NCI-H2196 treated with DMSO at 0.1 percent for 48 hours (cell line): ENCODE data around the gene PMPCA.
A peak's percentile ranks its signal among the peaks of the same experiment; 100 is the strongest.

Experiments used
- DNase-seq: peaks from one replicate; lab custom pipeline; 2025; ENCODE audit not compliant: unreplicated experiment; lab: John Stamatoyannopoulos, UW

The PMPCA gene

GRCh38 chr9:136372561-136373299 is 37.7 kb upstream of the PMPCA start:
- peak; percentile 44 for DNase-seq

- DNase-seq, result no peak
Measured at GRCh38 chr9:136373300-136374182, 36.9 kb upstream of the PMPCA start, which contains the start of gene CARD9. CARD9 (minus strand) TSS chr9:136373669; CDS start chr9:136372078, 1,591 bp downstream.

GRCh38 chr9:136374183-136374575 is 36.3 kb upstream of the PMPCA start:
- no peak for DNase-seq

GRCh38 chr9:136375096-136375495 is 35.4 kb upstream of the PMPCA start:
- no peak for DNase-seq

DNA sequence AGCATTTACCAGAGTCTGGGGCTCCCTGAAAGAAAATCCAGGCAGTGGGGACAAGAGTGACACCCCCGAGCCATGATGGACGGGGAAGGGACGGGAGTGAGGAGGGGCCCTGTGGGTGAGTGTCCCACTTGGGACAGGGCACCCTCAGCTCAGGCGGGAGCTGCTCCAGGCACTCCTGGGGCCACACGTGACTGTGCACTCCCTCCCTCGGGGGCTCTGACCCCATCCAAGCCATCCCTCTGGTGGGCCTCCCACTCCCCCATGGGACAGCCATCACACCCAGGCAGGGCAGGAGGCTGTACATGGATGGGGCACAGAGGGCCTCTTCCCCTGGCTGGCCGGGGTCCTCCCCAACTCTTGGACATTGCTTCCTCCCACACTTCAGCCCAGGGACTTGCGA is 34.0 kb upstream of the PMPCA start:
- no peak for DNase-seq

- no peak for DNase-seq
Measured at GRCh38 chr9:136377341-136378169, 32.9 kb upstream of the PMPCA start.

DNA sequence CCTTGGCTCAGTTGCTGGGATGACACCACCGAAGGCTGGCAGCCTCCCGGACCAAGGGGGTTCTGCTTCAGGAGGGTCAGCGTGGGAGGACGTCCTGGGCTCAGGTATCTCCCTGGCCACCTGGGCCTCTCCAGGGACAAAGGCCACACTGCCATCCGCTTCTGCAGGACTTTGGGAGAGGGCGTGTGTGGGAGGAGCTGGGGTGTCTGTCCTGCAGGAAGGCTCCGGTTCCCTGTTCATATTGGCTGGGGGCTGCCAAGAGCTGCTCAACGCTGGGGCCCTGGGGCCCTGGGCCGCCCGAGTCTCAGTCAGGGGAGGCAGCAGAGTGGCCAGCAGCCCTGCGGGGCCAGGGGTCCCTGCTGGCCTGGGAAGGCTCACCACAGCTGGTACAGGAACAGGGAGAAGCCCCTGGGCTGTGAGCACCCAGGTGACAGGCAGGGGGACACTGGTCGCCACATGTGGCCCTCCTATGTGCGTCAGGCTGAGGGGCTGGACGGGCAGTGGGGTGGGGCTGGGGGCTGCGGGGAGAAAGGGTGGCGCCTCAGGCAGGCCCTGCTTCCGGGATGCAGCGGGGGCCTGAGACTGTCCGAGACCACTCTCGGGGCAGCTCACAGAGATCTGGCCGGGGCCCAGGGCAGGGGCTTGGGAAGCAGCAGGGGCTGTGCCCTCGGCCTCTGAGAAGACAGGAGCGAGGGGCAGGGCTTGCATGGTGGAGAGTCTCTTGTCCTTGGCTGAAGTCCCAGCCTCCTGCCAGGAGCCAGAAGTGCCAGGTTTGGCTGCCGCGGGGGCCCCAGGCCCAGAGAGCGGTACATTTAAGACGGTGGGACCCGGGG is 32.1 kb upstream of the PMPCA start:
- DNase-seq, result no peak

GRCh38 chr9:136379003-136379287 is 31.5 kb upstream of the PMPCA start:
- DNase-seq, result no peak

DNA sequence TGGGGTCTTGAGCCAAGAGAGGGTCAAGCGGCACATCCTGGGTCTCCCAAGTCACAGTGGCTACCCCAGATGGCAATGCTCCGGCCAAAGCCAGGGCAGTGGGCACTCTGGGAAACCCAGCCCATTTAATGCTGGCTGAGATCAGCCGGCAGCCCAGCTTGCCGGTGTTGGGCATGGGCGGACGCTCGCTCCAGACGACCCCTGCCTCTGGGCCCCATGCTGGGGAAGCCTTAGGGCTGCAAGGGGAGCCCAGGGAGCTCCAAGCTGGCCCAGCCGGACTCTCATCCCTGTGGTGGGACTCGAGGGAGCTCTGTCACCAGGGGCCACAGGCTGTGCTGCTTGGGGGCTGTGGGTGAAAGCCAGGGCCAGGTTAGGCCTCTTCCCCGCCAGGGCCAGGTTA is 31.1 kb upstream of the PMPCA start:
- no peak for DNase-seq

GRCh38 chr9:136379891-136380290 is 30.6 kb upstream of the PMPCA start:
- no peak for DNase-seq

DNA sequence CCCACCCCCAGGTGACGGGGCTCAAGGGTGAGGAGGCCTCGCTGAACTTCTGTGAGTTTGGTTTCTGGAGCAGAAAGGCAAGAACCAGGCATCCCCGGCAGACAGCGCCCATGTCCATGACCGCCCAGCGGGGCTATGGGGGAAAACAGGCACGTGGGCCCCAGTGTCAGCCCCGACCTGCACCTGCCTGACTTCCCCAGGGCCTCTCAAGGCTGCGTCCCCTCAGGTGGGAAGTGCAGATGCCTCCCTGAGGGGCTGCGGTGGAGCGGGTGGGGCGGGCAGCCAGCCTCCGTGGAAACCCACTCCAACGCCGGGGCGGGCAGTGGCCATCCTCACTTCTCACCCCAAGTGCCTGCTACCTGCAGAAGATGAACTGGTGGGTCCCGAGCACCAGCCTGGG is 30.1 kb upstream of the PMPCA start:
- no peak for DNase-seq

DNA sequence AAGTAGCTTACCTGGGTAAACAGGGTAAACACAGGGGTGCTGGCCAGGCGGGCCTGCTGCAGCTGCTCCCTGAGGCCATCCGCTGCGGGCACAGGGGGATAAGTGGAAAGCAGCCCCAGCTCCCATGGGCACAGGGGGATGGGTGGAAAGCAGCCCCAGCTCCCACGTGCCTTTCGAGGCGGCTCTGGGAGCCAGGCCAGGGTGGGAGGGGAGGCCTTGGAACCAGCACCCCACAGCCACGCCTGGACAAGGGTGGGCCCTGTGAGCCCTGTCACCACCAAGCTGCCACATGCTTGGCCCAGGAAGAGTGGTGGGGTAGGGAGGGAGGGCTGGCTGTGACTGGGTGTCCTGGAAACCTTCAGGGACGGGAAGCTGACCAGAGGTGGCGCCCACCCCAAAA is 29.1 kb upstream of the PMPCA start:
- no peak for DNase-seq

DNA sequence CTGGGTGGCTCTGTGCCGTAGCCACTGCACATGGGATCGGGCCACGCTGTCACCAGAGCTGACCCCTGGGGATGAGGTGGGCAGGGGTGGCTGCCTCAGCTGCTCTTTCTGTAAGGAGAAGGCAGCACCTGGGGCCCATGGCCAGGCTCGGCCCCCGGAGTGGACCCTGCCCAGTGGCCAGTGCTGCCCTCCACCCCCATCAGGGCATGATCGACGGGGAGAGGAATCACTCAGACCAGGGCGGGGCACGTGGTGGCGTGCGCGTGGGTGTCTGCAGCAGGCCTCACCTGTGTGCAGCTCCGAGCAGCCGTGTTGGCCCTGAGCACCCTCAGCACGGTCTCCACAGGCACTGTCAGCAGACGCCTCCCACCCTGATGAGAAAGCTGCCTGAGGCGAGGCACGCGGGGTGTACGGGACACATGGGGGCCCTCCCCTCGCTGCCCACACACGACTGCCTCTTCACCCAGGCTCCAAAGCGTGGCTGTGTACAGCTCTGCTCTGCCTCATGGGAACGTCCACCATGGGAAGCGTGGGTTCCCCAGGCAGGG is 28.4 kb upstream of the PMPCA start:
- DNase-seq, result no peak

DNA sequence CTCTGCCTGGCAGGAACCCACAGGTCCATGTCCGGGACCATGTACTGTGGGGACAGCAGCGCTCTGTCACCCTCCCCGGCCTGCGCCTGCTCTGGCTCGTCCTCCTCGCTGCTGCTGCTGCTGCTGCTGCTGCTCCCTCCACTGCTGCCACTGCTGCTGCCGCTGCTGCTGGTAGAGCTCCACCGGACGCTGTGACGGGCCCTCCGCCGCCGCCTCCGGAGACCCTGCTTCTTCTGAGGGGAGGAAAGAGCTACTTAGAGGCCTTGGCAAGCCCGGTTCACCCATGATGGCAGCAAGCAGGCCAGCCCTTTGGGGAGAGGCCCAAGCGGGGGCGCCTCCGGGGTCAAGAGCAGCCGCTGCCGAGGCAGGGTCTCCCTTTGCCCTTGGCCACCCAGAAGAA is 27.0 kb upstream of the PMPCA start:
- DNase-seq, result no peak

DNA sequence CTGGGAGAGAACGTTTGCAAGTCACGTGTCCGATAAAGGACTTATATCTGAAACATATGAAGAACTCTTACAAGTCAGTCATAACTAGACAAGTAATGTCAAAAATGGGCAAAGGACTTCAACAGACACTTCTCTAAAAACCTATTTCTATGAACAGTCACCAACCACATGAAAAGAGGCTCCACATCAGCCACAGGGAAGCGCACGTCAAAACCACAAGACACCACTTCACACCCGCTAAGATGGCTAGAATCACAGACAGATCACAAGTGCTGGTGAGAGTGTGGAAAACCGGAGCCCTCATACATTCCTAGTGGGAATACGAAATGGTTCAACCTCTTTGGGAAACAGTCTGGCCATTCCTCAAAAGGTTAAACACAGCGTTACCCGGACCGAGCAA is 25.4 kb upstream of the PMPCA start:
- no peak for DNase-seq

DNA sequence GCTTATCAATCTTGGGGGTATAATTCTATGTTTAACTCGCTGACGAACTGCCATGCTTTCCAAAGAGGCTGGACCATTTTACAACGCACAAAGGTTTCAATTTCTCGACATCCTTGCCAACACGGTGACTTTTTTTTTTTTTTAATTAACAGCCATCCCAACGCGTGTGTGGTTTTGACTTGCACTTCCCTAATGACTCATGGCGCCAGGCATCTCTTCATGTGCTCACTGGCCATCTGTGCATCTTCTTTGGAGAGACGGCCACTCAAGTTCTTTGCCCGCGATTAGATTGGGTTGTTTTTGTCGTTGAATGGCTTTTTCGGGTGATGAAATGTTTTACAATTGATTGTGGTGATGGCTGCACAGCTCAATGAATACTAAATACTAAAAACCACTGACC is 24.4 kb upstream of the PMPCA start:
- DNase-seq, result no peak

GRCh38 chr9:136387217-136387616 is 23.2 kb upstream of the PMPCA start:
- DNase-seq, result no peak

DNA sequence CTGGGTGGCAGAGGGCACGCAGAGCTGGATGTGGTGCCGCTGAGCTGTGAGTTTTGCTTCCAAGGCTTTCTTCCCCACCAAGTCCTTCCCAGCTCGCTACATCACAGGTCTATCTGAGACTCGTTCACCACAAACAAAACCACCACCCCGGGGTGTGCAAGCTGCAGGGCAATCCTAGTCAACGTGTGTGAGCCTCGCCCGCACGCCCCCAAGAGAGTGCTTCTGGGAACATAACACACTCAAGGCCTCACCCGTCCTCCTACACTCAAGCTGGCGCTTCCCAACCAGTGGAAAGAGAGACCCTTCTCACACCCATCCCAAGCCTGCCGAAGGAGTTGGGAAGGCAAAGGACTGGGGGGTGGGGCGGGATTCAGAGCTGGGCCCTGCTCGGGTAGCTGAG is 21.1 kb upstream of the PMPCA start:
- no peak for DNase-seq

- DNase-seq, result no peak
Measured at GRCh38 chr9:136391737-136392537, 18.5 kb upstream of the PMPCA start.
